ENCODE results near the gene DENND6B. TPM values are rescaled to one million over a fixed set of nuclear protein-coding genes. Genes with fewer than 3 reads are reported as not detected.

DENND6B gene
- polyA plus RNA-seq, 1 donor from 2014 or later: 51.0 TPM

DNA sequence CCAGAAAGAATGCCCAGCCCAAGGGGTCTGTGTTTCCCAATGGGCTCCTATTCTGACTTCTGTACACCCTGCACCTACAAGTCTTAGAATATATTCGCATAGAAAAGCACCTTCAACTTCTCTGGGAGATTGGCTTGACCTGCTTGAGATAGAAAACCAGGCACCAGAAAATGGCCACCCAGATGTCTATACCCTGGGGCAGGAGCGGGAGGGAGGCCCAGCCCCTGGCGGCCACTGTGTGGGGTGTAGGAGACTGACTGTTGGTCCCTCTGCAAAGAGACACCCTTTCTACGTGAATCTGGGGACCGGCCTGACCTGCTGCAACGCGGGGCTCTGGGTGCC is 8.5 kb downstream of the DENND6B start:
- TF ChIP-seq EP300 (conservative IDR thresholded peaks at IDR 0.05; ENCODE audit: poor library complexity, severe bottlenecking) (no peak), RAD21 (conservative IDR thresholded peaks at IDR 0.05) (no peak), SMC3 (conservative IDR thresholded peaks at IDR 0.05; ENCODE audit: poor library complexity) (no peak), TAF1 (IDR thresholded peaks at IDR 0.05; ENCODE audit: low read depth) (no peak), MXI1 (conservative IDR thresholded peaks at IDR 0.05; ENCODE audit: poor library complexity, severe bottlenecking) (no peak), EZH2 (IDR thresholded peaks at IDR 0.05; ENCODE audit: borderline replicate concordance, insufficient read depth, low read length, poor library complexity, severe bottlenecking) (no peak), POLR2AphosphoS5 (IDR thresholded peaks at IDR 0.05) (no peak)
- TF ChIP-seq, protein P1, sequence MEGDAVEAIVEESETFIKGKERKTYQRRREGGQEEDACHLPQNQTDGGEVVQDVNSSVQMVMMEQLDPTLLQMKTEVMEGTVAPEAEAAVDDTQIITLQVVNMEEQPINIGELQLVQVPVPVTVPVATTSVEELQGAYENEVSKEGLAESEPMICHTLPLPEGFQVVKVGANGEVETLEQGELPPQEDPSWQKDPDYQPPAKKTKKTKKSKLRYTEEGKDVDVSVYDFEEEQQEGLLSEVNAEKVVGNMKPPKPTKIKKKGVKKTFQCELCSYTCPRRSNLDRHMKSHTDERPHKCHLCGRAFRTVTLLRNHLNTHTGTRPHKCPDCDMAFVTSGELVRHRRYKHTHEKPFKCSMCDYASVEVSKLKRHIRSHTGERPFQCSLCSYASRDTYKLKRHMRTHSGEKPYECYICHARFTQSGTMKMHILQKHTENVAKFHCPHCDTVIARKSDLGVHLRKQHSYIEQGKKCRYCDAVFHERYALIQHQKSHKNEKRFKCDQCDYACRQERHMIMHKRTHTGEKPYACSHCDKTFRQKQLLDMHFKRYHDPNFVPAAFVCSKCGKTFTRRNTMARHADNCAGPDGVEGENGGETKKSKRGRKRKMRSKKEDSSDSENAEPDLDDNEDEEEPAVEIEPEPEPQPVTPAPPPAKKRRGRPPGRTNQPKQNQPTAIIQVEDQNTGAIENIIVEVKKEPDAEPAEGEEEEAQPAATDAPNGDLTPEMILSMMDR (IDR thresholded peaks at IDR 0.05; ENCODE audit: poor library complexity, severe bottlenecking): no peak
- TF ChIP-seq, protein P2, sequence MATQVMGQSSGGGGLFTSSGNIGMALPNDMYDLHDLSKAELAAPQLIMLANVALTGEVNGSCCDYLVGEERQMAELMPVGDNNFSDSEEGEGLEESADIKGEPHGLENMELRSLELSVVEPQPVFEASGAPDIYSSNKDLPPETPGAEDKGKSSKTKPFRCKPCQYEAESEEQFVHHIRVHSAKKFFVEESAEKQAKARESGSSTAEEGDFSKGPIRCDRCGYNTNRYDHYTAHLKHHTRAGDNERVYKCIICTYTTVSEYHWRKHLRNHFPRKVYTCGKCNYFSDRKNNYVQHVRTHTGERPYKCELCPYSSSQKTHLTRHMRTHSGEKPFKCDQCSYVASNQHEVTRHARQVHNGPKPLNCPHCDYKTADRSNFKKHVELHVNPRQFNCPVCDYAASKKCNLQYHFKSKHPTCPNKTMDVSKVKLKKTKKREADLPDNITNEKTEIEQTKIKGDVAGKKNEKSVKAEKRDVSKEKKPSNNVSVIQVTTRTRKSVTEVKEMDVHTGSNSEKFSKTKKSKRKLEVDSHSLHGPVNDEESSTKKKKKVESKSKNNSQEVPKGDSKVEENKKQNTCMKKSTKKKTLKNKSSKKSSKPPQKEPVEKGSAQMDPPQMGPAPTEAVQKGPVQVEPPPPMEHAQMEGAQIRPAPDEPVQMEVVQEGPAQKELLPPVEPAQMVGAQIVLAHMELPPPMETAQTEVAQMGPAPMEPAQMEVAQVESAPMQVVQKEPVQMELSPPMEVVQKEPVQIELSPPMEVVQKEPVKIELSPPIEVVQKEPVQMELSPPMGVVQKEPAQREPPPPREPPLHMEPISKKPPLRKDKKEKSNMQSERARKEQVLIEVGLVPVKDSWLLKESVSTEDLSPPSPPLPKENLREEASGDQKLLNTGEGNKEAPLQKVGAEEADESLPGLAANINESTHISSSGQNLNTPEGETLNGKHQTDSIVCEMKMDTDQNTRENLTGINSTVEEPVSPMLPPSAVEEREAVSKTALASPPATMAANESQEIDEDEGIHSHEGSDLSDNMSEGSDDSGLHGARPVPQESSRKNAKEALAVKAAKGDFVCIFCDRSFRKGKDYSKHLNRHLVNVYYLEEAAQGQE (IDR thresholded peaks at IDR 0.05; ENCODE audit: borderline replicate concordance): no peak
- H3K27ac ChIP-seq (ENCODE audit: low read length): no peak overlapping the region
- no peak overlapping the region for H3K4me3 ChIP-seq (ENCODE audit: low read length)
- H3K4me2 ChIP-seq (ENCODE audit: low read length): no peak overlapping the region
- H3K9me3 ChIP-seq (ENCODE audit: low read length): no peaks in the 10 kb centered on the region
- H3K9ac ChIP-seq (ENCODE audit: low read length): no peak overlapping the region
- no peaks in the 10 kb centered on the region for H3K27me3 ChIP-seq (ENCODE audit: insufficient read depth, low read depth, low read length)
- H3K79me2 ChIP-seq (replicated peaks; ENCODE audit: insufficient read depth, low read length): no peaks in the 10 kb centered on the region
- no peaks in the 10 kb centered on the region for H4K20me1 ChIP-seq (ENCODE audit: insufficient read depth)
- H3K36me3 ChIP-seq (ENCODE audit: insufficient read depth, low read length): no peaks in the 10 kb centered on the region
- H3K9me2 ChIP-seq (ENCODE audit: insufficient read depth, low read length): no peaks in the 10 kb centered on the region
- H3F3A ChIP-seq (ENCODE audit: insufficient read depth, low read length, poor library complexity, severe bottlenecking): no peaks in the 10 kb centered on the region
- H2AFZ ChIP-seq (ENCODE audit: low read depth, low read length): no peak overlapping the region

DNA sequence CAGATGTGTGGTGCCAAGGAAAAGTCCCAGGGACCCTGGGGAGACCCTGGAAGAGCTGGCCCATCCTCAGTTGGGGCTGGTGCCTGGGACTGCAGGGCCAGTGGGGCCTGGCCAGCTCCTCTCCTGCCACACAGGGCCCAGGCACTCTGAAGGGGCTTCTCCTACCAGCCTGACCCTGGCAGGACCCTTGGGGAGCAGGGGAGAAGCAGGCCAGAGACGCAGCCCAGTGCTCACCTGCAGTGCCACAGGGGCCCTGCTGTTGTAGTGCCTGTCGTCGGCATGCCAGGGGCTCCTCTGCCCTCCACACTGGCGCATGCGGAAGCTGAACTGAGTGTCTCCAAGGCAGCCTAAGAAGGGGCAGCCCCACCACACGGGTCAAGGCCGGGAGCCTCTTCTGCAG is 9.1 kb downstream of the DENND6B start:
- Histone ChIP-seq H3K27me3 (ENCODE audit: insufficient read depth, low read depth, low read length) (no peaks in the 10 kb centered on the region), H3K4me2 (ENCODE audit: low read length) (no peak overlapping the region), H3K9ac (ENCODE audit: low read length) (no peak overlapping the region), H3F3A (ENCODE audit: insufficient read depth, low read length, poor library complexity, severe bottlenecking) (no peaks in the 10 kb centered on the region), H3K36me3 (ENCODE audit: insufficient read depth, low read length) (no peaks in the 10 kb centered on the region), H3K79me2 (replicated peaks; ENCODE audit: insufficient read depth, low read length) (no peaks in the 10 kb centered on the region), H3K4me3 (ENCODE audit: low read length) (no peak overlapping the region), H3K9me3 (ENCODE audit: low read length) (no peaks in the 10 kb centered on the region), H4K20me1 (ENCODE audit: insufficient read depth) (no peaks in the 10 kb centered on the region), H3K9me2 (ENCODE audit: insufficient read depth, low read length) (no peaks in the 10 kb centered on the region), H2AFZ (ENCODE audit: low read depth, low read length) (no peak overlapping the region), H3K27ac (ENCODE audit: low read length) (no peak overlapping the region)
- TF ChIP-seq SMC3 (conservative IDR thresholded peaks at IDR 0.05; ENCODE audit: poor library complexity): no peak
- TF ChIP-seq POLR2AphosphoS5 (IDR thresholded peaks at IDR 0.05): no peak
- TF ChIP-seq EZH2 (IDR thresholded peaks at IDR 0.05; ENCODE audit: borderline replicate concordance, insufficient read depth, low read length, poor library complexity, severe bottlenecking): no peak
- TF ChIP-seq TAF1 (IDR thresholded peaks at IDR 0.05; ENCODE audit: low read depth): no peak
- TF ChIP-seq, protein P2 (IDR thresholded peaks at IDR 0.05; ENCODE audit: borderline replicate concordance): no peak
- TF ChIP-seq, protein P1 (IDR thresholded peaks at IDR 0.05; ENCODE audit: poor library complexity, severe bottlenecking): no peak
- TF ChIP-seq EP300 (conservative IDR thresholded peaks at IDR 0.05; ENCODE audit: poor library complexity, severe bottlenecking): no peak
- TF ChIP-seq RAD21 (conservative IDR thresholded peaks at IDR 0.05): no peak
- TF ChIP-seq MXI1 (conservative IDR thresholded peaks at IDR 0.05; ENCODE audit: poor library complexity, severe bottlenecking): no peak
